Muscle layer of duodenum (tissue), 2 donors: Measurements from ENCODE around the gene ZNF281.

Source experiments
- H3K27ac ChIP-seq: one replicate; pipeline ENCODE4 v1.7.0; 2013; ENCODE audit warnings: mild to moderate bottlenecking, low read length
- H3K27me3 ChIP-seq: one replicate; pipeline ENCODE4 v1.7.0; 2013; ENCODE audit warnings: low read depth, mild to moderate bottlenecking, control low read depth, low read length
- H3K36me3 ChIP-seq, 2 donors: one replicate each; pipeline ENCODE4 v1.7.0; 2013; ENCODE audit warnings: low read length in 2 of 2, control low read depth in 1 of 2, mild to moderate bottlenecking in 1 of 2; ENCODE audit not compliant: insufficient read depth in 2 of 2, control insufficient read depth in 1 of 2
- H3K4me1 ChIP-seq, 2 donors: one replicate each; pipeline ENCODE4 v1.7.0; 2013; ENCODE audit warnings: low read length in 2 of 2, mild to moderate bottlenecking in 2 of 2, control low read depth in 1 of 2, moderate library complexity in 1 of 2; ENCODE audit not compliant: insufficient read depth in 2 of 2, control insufficient read depth in 1 of 2
- H3K4me3 ChIP-seq, 2 donors: one replicate each; pipeline ENCODE4 v1.7.0; 2013; ENCODE audit warnings: low read length in 2 of 2, low read depth in 1 of 2, mild to moderate bottlenecking in 1 of 2
- H3K9me3 ChIP-seq, 2 donors: one replicate each; pipeline ENCODE4 v1.7.0; 2013; ENCODE audit warnings: low read length in 2 of 2, control low read depth in 1 of 2, mild to moderate bottlenecking in 1 of 2; ENCODE audit not compliant: control insufficient read depth in 1 of 2
- donor health status: healthy.

The ZNF281 gene

GRCh38 chr1:200406161-200406797, 3.6 kb downstream of the ZNF281 start:
- Histone ChIP-seq H3K4me3 (peak overlapping the region in 1 of 2 donors; percentile 30), H3K27ac (no peak overlapping the region), H3K36me3 (peaks cover 0 to 9% of the 10 kb centered on the region in 2 donors), H3K27me3 (no peaks in the 10 kb centered on the region), H3K9me3 (no peaks in the 10 kb centered on the region), H3K4me1 (peaks cover 14 to 45% of the 10 kb centered on the region in 2 donors)

GRCh38 chr1:200405264-200405663, 4.6 kb downstream of the ZNF281 start:
- Histone ChIP-seq H3K36me3 (peaks cover 0 to 9% of the 10 kb centered on the region in 2 donors), H3K4me1 (peaks cover 14 to 42% of the 10 kb centered on the region in 2 donors), H3K9me3 (no peaks in the 10 kb centered on the region), H3K27ac (no peak overlapping the region), H3K27me3 (no peaks in the 10 kb centered on the region), H3K4me3 (peak overlapping the region in 1 of 2 donors; percentile 30)

- H3K4me3 ChIP-seq, result no peak overlapping the region
- no peaks in the 10 kb centered on the region for H3K9me3 ChIP-seq
- H3K27ac ChIP-seq, result no peak overlapping the region
- peaks cover 5 to 17% of the 10 kb centered on the region in 2 donors for H3K4me1 ChIP-seq
- H3K36me3 ChIP-seq, result peaks cover 0 to 3% of the 10 kb centered on the region in 2 donors
- H3K27me3 ChIP-seq, result no peaks in the 10 kb centered on the region
These were observed 8.1 kb downstream of the ZNF281 start for GRCh38 chr1:200401708-200402107.

- H3K27ac ChIP-seq, result no peak overlapping the region
- H3K27me3 ChIP-seq, result no peaks in the 10 kb centered on the region
- peaks cover 5 to 12% of the 10 kb centered on the region in 2 donors for H3K4me1 ChIP-seq
- H3K9me3 ChIP-seq, result no peaks in the 10 kb centered on the region
- H3K4me3 ChIP-seq, result no peak overlapping the region
- peaks cover 0 to 3% of the 10 kb centered on the region in 2 donors for H3K36me3 ChIP-seq
These were observed 8.6 kb downstream of the ZNF281 start for GRCh38 chr1:200401263-200401662.

- Histone ChIP-seq H3K4me3 (no peak overlapping the region), H3K4me1 (peaks cover 0 to 5% of the 10 kb centered on the region in 2 donors), H3K36me3 (peaks cover 0 to 3% of the 10 kb centered on the region in 2 donors), H3K9me3 (no peaks in the 10 kb centered on the region), H3K27ac (no peak overlapping the region), H3K27me3 (no peaks in the 10 kb centered on the region)
These were observed 9.3 kb downstream of the ZNF281 start for GRCh38 chr1:200400556-200400955.

GRCh38 chr1:200399860-200400259, 10.0 kb downstream of the ZNF281 start:
- Histone ChIP-seq H3K36me3 (peaks cover 0 to 3% of the 10 kb centered on the region in 2 donors), H3K4me3 (no peak overlapping the region), H3K4me1 (no peaks in the 10 kb centered on the region), H3K9me3 (no peaks in the 10 kb centered on the region), H3K27me3 (no peaks in the 10 kb centered on the region), H3K27ac (no peak overlapping the region)

- Histone ChIP-seq H3K27ac (no peak overlapping the region), H3K4me3 (no peak overlapping the region), H3K4me1 (no peaks in the 10 kb centered on the region), H3K9me3 (no peaks in the 10 kb centered on the region), H3K36me3 (no peaks in the 10 kb centered on the region), H3K27me3 (no peaks in the 10 kb centered on the region)
These were observed 11.5 kb downstream of the ZNF281 start for GRCh38 chr1:200398373-200398772.

GRCh38 chr1:200392625-200393185, 17.1 kb downstream of the ZNF281 start:
- Histone ChIP-seq H3K4me1 (no peaks in the 10 kb centered on the region), H3K27ac (no peak overlapping the region), H3K9me3 (no peaks in the 10 kb centered on the region), H3K27me3 (no peaks in the 10 kb centered on the region), H3K36me3 (no peaks in the 10 kb centered on the region), H3K4me3 (no peak overlapping the region)

- no peaks in the 10 kb centered on the region for H3K4me1 ChIP-seq
- H3K9me3 ChIP-seq, result no peaks in the 10 kb centered on the region
- no peak overlapping the region for H3K27ac ChIP-seq
- H3K36me3 ChIP-seq, result no peaks in the 10 kb centered on the region
- H3K27me3 ChIP-seq, result no peaks in the 10 kb centered on the region
- no peak overlapping the region for H3K4me3 ChIP-seq
These were observed 18.1 kb downstream of the ZNF281 start for GRCh38 chr1:200391747-200392146.

- H3K9me3 ChIP-seq, result no peaks in the 10 kb centered on the region
- no peak overlapping the region for H3K27ac ChIP-seq
- no peaks in the 10 kb centered on the region for H3K27me3 ChIP-seq
- no peak overlapping the region for H3K4me3 ChIP-seq
- H3K4me1 ChIP-seq, result no peaks in the 10 kb centered on the region
- no peaks in the 10 kb centered on the region for H3K36me3 ChIP-seq
These were observed 21.0 kb downstream of the ZNF281 start for GRCh38 chr1:200388791-200389190.

GRCh38 chr1:200386416-200386815, 23.4 kb downstream of the ZNF281 start:
- no peaks in the 10 kb centered on the region for H3K9me3 ChIP-seq
- no peak overlapping the region for H3K4me3 ChIP-seq
- H3K4me1 ChIP-seq, result no peaks in the 10 kb centered on the region
- no peaks in the 10 kb centered on the region for H3K27me3 ChIP-seq
- no peak overlapping the region for H3K27ac ChIP-seq
- H3K36me3 ChIP-seq, result no peaks in the 10 kb centered on the region
